ENCODE results near the gene C1orf21. TPM values are rescaled to one million over a fixed set of nuclear protein-coding genes. Genes with fewer than 3 reads are reported as not detected.

The C1orf21 gene
- total and polyA plus RNA-seq, 12 donors = 20.6 to 76.7 (median 67.5) TPM

DNA sequence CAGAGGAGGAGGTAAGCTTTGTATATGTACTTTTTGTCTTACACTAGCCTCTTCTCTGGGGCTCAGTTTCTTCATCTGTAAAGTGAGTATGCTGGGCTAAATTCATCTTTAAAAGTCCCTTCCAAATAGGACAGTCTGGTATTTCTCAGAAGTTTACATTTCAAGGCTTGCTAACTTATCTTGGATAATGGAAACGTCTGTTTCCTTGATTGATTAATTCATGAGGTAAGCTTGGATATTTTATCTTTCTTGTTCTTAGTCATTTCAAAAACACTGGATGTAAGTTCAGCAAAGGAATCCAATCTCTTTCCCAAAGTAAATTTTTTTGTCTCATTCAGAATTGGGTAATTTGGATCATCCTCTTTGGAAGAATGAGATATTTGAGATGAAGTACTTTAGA is 256.8 kb downstream of the C1orf21 start:
- 76 to 80% methylated on average over 1 of the region's 1 CpG for WGBS, 2 donors
- Histone ChIP-seq H3K36me3 (no peaks in the 10 kb centered on the region), H3K4me1 (peaks cover 0 to 16% (median 5%) of the 10 kb centered on the region in 9 donors), H3K4me3 (no peak overlapping the region), H3K9me3 (no peaks in the 10 kb centered on the region), H3K27me3 (no peaks in the 10 kb centered on the region), H3K27ac (no peak overlapping the region)
- intact Hi-C loops (cut with DNase I) = no loop called here
- DNase-seq (no peak), ATAC-seq (no peak)
- TF ChIP-seq, protein P1, sequence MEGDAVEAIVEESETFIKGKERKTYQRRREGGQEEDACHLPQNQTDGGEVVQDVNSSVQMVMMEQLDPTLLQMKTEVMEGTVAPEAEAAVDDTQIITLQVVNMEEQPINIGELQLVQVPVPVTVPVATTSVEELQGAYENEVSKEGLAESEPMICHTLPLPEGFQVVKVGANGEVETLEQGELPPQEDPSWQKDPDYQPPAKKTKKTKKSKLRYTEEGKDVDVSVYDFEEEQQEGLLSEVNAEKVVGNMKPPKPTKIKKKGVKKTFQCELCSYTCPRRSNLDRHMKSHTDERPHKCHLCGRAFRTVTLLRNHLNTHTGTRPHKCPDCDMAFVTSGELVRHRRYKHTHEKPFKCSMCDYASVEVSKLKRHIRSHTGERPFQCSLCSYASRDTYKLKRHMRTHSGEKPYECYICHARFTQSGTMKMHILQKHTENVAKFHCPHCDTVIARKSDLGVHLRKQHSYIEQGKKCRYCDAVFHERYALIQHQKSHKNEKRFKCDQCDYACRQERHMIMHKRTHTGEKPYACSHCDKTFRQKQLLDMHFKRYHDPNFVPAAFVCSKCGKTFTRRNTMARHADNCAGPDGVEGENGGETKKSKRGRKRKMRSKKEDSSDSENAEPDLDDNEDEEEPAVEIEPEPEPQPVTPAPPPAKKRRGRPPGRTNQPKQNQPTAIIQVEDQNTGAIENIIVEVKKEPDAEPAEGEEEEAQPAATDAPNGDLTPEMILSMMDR (IDR thresholded peaks at IDR 0.05) = no peak

DNA sequence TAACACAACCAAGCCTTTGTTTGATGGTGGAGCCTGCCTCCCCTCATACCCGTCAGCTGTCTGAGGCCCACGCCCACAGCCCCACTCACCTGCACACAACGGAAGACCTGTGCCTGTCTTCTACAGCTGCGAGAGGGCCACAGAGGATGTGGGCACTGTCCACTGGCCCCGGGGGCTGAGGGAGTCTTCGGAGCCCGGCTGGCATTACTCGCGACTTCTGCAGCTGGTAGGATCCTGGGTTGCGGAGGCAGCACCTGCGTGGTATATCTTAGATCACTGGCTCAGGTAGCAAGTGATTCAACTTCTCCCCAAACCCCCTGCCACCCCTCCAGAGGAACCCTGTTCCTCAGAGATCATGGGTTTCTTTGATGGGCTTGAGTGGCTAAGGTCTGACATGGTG is 257.9 kb downstream of the C1orf21 start:
- TF ChIP-seq, protein P1 (IDR thresholded peaks at IDR 0.05) = no peak
- Histone ChIP-seq H3K4me3 (no peak overlapping the region), H3K27ac (no peak overlapping the region), H3K4me1 (peaks cover 3 to 27% (median 15%) of the 10 kb centered on the region in 9 donors), H3K27me3 (no peaks in the 10 kb centered on the region), H3K36me3 (no peaks in the 10 kb centered on the region), H3K9me3 (no peaks in the 10 kb centered on the region)
- DNase-seq = no peak
- 98% methylated on average over 11 of the region's 11 CpGs for WGBS, 2 donors
- no peak for ATAC-seq
- intact Hi-C loops (cut with DNase I) = no loop called here

DNA sequence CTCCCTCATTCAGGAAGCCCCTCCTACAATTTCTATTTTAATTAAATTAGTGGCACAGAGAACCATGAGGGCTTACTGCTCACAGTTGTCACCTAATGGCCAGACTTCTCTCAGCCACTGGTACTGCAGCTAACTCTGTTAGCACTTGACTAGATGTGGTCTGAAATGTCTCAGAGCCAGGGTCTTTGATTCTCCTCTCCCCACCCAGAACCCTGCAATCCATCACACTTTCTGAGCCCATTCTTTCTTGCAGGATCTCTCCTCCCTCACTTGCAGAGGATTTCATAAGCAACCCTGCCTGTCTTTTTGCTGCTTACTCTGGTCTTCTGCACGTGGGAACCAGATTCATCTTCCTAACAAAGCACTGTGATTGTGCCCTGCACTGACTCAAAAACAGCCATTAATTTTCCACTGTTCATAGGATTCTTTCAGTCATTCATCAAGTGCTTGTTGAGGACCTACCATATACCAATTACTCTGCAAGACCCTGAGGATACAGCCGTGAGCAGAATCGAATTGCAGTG is 259.4 kb downstream of the C1orf21 start:
- intact Hi-C loops (cut with DNase I) = no loop called here
- H3K27ac ChIP-seq = no peak overlapping the region

DNA sequence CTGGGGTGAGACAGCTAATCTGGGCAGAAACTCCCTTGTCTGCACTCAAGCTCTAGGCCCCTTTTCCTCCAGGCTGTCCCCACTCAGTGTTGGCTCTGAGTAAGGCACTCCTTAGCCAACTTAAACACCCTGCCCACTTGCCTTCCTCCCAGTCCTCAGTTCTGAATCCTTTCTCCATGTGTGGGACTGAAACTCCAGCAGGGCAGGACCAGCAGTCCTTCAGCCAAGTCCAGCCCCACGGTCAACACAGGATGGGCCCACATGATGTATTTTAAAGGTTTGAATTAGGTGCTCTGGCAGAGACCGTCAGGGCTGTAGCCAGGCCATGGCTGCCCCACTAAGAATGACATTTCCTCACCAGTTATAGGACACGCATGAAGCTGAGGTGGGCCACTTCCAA is 260.0 kb downstream of the C1orf21 start:
- no peak overlapping the region for H3K27ac ChIP-seq
- H3K27me3 ChIP-seq = no peaks in the 10 kb centered on the region
- TF ChIP-seq, protein P1 (IDR thresholded peaks at IDR 0.05) = no peak
- no peaks in the 10 kb centered on the region for H3K36me3 ChIP-seq
- H3K4me3 ChIP-seq = no peak overlapping the region
- DNase-seq (no peak), ATAC-seq (peak in 1 of 8 donors; percentile 11)
- intact Hi-C loops (cut with DNase I) = no loop called here
- whole genome bisulfite sequencing, 2 donors = 83 to 85% methylated on average over 3 of the region's 3 CpGs
- H3K4me1 ChIP-seq = peaks cover 4 to 32% (median 17%) of the 10 kb centered on the region in 9 donors
- no peaks in the 10 kb centered on the region for H3K9me3 ChIP-seq

More for the DNA sequence above, 259.4 kb downstream of the C1orf21 start:
- DNase-seq (no peak), ATAC-seq (no peak)
- no peaks in the 10 kb centered on the region for H3K9me3 ChIP-seq
- peaks cover 4 to 32% (median 17%) of the 10 kb centered on the region in 9 donors for H3K4me1 ChIP-seq
- TF ChIP-seq, protein P1 (IDR thresholded peaks at IDR 0.05) = no peak
- H3K4me3 ChIP-seq = no peak overlapping the region
- 90 to 94% methylated on average over 3 of the region's 3 CpGs for WGBS, 2 donors
- H3K36me3 ChIP-seq = no peaks in the 10 kb centered on the region
- H3K27me3 ChIP-seq = no peaks in the 10 kb centered on the region

All from heart right ventricle (tissue), 16 donors.